GM06990 (cell line): ENCODE results near the gene AMBP.

Experiments
- DNase-seq: peaks from one replicate; pipeline ENCODE4 v3.0.0-alpha.2; 2011; ENCODE audit not compliant: insufficient read length; ENCODE audit errors: extremely low read depth
- H3K27me3 ChIP-seq: replicated peaks from 2 replicates; pipeline ENCODE4 v1.6.0; 2011; ENCODE audit warnings: low read length; ENCODE audit not compliant: control insufficient read depth, insufficient read depth
- H3K36me3 ChIP-seq: 2 replicates; pipeline ENCODE4 v1.5.1; 2011; ENCODE audit warnings: low read length; ENCODE audit not compliant: control insufficient read depth, insufficient read depth
- H3K4me3 ChIP-seq: replicated peaks from 2 replicates; pipeline ENCODE4 v1.5.1; 2011; ENCODE audit warnings: low read depth, mild to moderate bottlenecking, control low read depth, low read length
- TF ChIP-seq, protein P1 (sequence below): IDR thresholded peaks from 2 replicates; pipeline ENCODE4 v1.5.1; 2011; ENCODE audit warnings: low read length, control low read depth, mild to moderate bottlenecking, inconsistent platforms; ENCODE audit not compliant: insufficient read depth, poor library complexity, severe bottlenecking

AMBP gene

DNA sequence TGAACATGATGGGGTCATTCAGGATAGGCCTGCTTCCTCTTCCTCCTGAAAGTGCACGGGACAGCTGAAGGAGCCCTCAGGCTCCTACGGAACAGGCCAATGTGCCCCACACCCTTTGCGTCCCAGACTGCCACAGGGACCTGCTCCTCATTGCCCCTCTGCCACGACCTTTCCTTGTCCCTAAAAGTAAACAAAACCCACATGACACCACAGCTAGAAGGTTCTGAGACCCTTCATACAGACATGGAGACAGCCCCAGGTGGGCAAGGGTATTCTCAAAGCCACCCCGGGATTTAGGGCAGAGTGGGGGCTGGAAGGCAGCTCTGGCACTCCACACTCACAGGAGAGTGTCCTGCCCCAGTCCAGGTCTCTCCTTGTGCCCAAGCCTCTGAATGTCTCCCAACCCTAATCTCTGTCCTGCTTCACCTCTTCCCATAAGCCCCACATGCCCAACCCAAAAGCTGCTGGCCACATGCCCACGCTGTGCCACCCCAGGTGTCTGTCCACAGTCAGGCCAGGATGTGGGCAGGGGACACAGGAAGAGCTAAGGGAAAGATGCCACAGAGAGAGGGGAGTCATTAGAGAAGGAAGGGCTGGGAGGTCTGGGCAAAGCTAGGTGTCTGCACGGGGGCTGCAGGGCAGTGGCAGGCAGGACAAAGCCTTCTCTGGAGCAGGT is 800 bp downstream of the AMBP start:
- Histone ChIP-seq H3K27me3 (no peaks in the 10 kb centered on the region), H3K36me3 (no peaks in the 10 kb centered on the region), H3K4me3 (no peak overlapping the region)
- DNase-seq, result no peak
- TF ChIP-seq, protein P1, sequence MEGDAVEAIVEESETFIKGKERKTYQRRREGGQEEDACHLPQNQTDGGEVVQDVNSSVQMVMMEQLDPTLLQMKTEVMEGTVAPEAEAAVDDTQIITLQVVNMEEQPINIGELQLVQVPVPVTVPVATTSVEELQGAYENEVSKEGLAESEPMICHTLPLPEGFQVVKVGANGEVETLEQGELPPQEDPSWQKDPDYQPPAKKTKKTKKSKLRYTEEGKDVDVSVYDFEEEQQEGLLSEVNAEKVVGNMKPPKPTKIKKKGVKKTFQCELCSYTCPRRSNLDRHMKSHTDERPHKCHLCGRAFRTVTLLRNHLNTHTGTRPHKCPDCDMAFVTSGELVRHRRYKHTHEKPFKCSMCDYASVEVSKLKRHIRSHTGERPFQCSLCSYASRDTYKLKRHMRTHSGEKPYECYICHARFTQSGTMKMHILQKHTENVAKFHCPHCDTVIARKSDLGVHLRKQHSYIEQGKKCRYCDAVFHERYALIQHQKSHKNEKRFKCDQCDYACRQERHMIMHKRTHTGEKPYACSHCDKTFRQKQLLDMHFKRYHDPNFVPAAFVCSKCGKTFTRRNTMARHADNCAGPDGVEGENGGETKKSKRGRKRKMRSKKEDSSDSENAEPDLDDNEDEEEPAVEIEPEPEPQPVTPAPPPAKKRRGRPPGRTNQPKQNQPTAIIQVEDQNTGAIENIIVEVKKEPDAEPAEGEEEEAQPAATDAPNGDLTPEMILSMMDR, result no peak

DNA sequence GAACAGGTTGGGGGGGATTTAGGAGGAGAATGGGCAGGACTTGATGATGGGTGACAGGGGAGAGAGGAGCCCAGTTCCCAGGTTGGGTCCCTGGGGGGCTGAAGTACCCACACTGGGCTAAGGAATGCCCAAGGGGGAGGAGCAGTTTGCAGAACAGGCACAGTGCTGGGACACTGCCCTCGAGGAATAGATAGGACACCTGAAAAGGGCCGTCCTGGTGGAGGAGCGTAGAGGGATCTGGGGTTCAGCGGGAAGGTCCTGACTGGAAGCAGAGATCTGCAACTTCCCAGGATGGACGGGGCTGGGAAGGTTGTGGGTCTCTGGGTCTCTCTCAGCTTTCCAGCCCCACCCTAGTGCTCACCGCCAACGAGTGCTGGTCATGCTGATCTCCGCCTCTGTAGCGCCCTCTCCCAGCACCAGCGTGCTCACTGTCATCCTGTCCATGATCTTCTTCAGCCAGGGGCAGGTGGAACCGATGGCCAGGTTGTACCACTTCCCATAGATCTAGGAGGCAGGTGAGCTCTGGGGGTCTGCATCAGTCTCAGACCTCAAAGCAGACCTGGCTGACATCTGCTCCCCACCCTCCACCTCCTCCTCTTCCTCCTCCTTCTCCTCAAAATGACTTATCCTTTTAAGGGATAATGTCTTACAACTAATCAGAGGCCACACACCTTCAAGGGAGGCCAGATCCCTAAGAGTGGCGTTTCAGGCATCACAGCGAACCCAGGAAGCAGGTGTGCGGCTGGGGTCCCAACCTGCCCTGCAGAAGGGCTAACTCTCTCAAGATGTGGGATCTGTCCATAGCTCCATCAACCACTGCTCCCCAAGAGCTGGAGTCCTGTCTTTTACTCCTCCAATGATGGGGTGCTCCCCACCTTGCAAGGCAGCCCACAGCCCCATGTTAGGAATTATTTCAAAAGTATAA is 1.6 kb downstream of the AMBP start:
- TF ChIP-seq, protein P1, result no peak
- no peak overlapping the region for H3K4me3 ChIP-seq
- no peaks in the 10 kb centered on the region for H3K36me3 ChIP-seq
- no peaks in the 10 kb centered on the region for H3K27me3 ChIP-seq
- DNase-seq, result no peak

DNA sequence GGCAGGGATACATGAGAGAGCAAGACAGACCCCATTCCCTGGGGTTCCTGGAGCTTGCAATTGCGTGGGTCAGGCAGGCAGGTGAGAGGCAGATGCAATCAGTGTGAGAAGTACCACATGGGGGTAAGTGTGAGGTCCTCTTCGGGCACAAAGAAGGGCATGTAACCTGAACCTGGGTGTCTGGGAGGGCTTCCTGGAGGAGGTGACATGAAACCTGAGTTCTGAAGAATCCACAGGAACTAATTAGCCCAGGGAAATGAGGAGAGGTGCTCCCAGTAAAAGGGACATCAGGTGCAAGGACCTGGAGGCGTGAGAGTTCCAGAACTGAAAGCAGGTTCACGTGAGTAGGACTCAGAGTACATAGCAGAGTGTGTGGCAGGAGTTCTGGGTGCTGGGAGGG is 2.5 kb downstream of the AMBP start:
- H3K27me3 ChIP-seq, result no peaks in the 10 kb centered on the region
- TF ChIP-seq, protein P1, result no peak
- DNase-seq, result no peak
- no peaks in the 10 kb centered on the region for H3K36me3 ChIP-seq
- H3K4me3 ChIP-seq, result no peak overlapping the region

DNA sequence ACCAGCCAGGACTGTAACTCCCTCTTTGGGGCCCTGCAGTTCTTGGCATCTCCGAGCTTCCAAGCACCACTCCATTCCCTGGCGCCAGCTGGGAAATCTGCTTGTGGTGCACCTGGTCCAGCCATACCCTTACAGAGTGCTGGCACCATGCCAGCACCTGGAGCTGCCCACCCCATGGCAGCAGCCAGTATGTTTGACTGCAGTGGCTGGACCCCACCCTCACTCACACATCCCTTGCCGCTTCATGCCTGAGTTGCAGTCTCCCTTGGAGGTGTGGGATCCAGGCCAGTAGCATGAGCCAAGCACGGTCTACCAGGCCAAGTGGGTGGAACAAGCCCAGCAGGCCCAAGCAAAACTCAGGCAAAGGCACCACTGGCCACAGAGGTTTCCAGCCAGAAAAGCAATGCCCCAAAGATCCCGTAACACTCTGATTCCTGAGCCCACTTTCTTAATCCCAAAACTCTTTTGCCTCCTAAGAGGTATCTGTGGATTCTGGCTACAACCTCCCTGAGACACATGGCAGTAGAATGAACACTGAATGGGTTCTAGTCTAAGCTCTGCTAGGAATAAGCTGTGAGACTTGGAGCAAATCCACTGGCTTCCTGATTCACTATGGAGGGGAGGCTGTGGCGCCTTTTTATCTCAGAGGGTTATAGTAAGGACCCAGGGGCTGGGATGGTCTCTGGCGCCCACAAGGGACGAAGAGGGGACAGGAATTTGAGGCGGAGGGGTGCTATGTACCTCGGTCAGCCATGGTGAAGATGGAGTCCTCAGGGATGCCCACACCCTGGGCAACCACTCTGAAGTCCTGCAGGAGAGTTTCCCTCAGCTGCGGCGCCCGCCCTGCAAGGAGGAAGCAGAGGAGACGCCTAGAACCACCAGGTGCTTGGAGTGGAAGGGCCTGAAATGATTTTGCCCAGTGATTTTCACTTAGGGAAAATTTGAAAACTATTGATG is 5.6 kb downstream of the AMBP start:
- TF ChIP-seq, protein P1, result no peak
- no peaks in the 10 kb centered on the region for H3K36me3 ChIP-seq
- H3K27me3 ChIP-seq, result no peaks in the 10 kb centered on the region
- DNase-seq, result no peak
- no peak overlapping the region for H3K4me3 ChIP-seq

DNA sequence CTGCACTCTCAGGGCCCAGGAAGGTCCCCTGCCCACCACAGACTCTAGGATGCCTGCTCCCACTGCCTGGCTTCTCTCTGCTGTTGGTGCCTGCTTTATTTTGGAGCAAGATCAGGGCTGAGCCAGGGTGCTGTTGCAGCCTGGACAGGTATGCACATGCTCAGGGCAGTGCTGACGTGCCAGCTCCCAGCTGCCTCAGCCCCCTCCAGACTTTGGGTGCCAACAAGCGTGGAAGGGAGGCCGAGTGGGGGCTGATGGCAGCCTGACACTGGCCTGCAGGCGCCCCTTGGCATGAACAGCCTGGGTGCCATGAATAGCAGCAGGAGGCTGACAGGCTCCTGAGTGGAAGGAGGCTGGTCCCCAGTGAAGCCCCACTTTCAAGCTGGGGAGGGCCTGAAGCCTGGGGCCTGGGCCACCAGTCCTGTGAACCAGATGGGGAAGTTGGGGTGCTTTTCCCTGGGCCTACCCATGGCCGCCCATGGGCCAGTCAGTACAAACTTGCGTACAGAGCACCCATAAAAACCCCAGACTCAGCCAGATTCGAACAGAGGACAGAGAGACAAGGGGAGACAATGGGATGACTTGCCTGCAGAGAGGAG is 6.8 kb downstream of the AMBP start:
- no peaks in the 10 kb centered on the region for H3K27me3 ChIP-seq
- no peak overlapping the region for H3K4me3 ChIP-seq
- no peaks in the 10 kb centered on the region for H3K36me3 ChIP-seq
- TF ChIP-seq, protein P1, result no peak
- no peak for DNase-seq
